Activated CD4-positive, alpha-beta T cell treated with anti-CD3 and anti-CD28 coated beads, Interleukin-2, amount 10 ng/mL, durations not matched to agents 7 days and 5 days (primary cell): ENCODE results near the gene CLVS2. TPM values are rescaled to one million over a fixed set of nuclear protein-coding genes. Genes with fewer than 3 reads are reported as not detected.

Experiments
- CTCF ChIA-PET: fragments of 350-600 bp; sonication (Branson Sonifier 250); formaldehyde crosslinking; loops from one replicate; lab custom pipeline; 2021; ENCODE audit warnings: antibody characterized with exemption; lab: Charles Lee
- POLR2A ChIA-PET: fragments of 350-600 bp; sonication (Branson Sonifier 250); formaldehyde crosslinking; loops from one replicate; lab custom pipeline; 2021; ENCODE audit warnings: antibody characterized with exemption; lab: Charles Lee
- DNase-seq: peaks from one replicate; pipeline ENCODE4 v3.0.0-alpha.2; 2020
- H3K27ac Mint-ChIP-seq: one replicate; pipeline ENCODE4 v1.8.0; 2021; ENCODE audit warnings: mild to moderate bottlenecking, moderate library complexity, mixed read lengths
- H3K27me3 Mint-ChIP-seq: one replicate; pipeline ENCODE4 v1.8.0; 2021; ENCODE audit warnings: mixed read lengths
- H3K36me3 Mint-ChIP-seq: one replicate; pipeline ENCODE4 v1.8.0; 2021; ENCODE audit warnings: low read depth, mixed read lengths
- H3K4me1 Mint-ChIP-seq: one replicate; pipeline ENCODE4 v1.8.0; 2021; ENCODE audit warnings: mixed read lengths
- H3K4me3 Mint-ChIP-seq: one replicate; pipeline ENCODE4 v1.8.0; 2021; ENCODE audit warnings: mild to moderate bottlenecking, moderate library complexity, mixed read lengths
- H3K9me3 Mint-ChIP-seq: one replicate; pipeline ENCODE4 v1.8.0; 2021; ENCODE audit warnings: mixed read lengths
- total RNA-seq, 2 experiments: library from RNA; stranded (reverse); gene quantifications; one replicate each; pipeline ENCODE4 v1.2.3, GENCODE V29; 2021

CLVS2 gene
- total RNA-seq, 2 experiments from 2014 or later = not detected

- Mint-ChIP-seq H3K36me3 (no peaks in the 10 kb centered on the region), H3K4me1 (no peaks in the 10 kb centered on the region), H3K27ac (no peak overlapping the region), H3K9me3 (no peaks in the 10 kb centered on the region), H3K27me3 (no peaks in the 10 kb centered on the region), H3K4me3 (no peak overlapping the region)
- ChIA-PET CTCF (no interaction called here), POLR2A (no interaction called here)
- no peak for DNase-seq
Observed at GRCh38 chr6:123039431-123039830, 43.4 kb downstream of the CLVS2 start.

- Mint-ChIP-seq H3K27ac (no peak overlapping the region), H3K27me3 (no peaks in the 10 kb centered on the region), H3K4me3 (no peak overlapping the region), H3K4me1 (no peaks in the 10 kb centered on the region), H3K9me3 (no peaks in the 10 kb centered on the region), H3K36me3 (no peaks in the 10 kb centered on the region)
- ChIA-PET CTCF (no interaction called here), POLR2A (no interaction called here)
- DNase-seq = no peak
Observed at GRCh38 chr6:123042401-123042800, 46.4 kb downstream of the CLVS2 start.

- no peaks in the 10 kb centered on the region for H3K36me3 Mint-ChIP-seq
- no peak overlapping the region for H3K27ac Mint-ChIP-seq
- no peak for DNase-seq
Observed at GRCh38 chr6:123044341-123044860, 48.4 kb downstream of the CLVS2 start.

GRCh38 chr6:123053602-123054225, 57.7 kb downstream of the CLVS2 start:
- no peaks in the 10 kb centered on the region for H3K9me3 Mint-ChIP-seq
- H3K27me3 Mint-ChIP-seq = no peaks in the 10 kb centered on the region
- H3K36me3 Mint-ChIP-seq = no peaks in the 10 kb centered on the region
- POLR2A ChIA-PET = no interaction called here
- no peak overlapping the region for H3K4me3 Mint-ChIP-seq
- CTCF ChIA-PET = no interaction called here
- no peaks in the 10 kb centered on the region for H3K4me1 Mint-ChIP-seq
- no peak overlapping the region for H3K27ac Mint-ChIP-seq
- DNase-seq = no peak

More at GRCh38 chr6:123044341-123044860, 48.4 kb downstream of the CLVS2 start:
- POLR2A ChIA-PET = interaction anchor here (0.7 kb wide), 1 partner anchor 250 kb away, joined by 3 read pairs; no protein-coding TSS in a partner anchor
- Mint-ChIP-seq H3K4me3 (no peak overlapping the region), H3K27me3 (no peaks in the 10 kb centered on the region), H3K4me1 (no peaks in the 10 kb centered on the region), H3K9me3 (no peaks in the 10 kb centered on the region)
- CTCF ChIA-PET = no interaction called here

GRCh38 chr6:123055256-123055655, 59.2 kb downstream of the CLVS2 start:
- DNase-seq = no peak
- Mint-ChIP-seq H3K36me3 (no peaks in the 10 kb centered on the region), H3K27me3 (no peaks in the 10 kb centered on the region), H3K4me1 (no peaks in the 10 kb centered on the region), H3K27ac (no peak overlapping the region), H3K9me3 (no peaks in the 10 kb centered on the region), H3K4me3 (no peak overlapping the region)
- ChIA-PET POLR2A (no interaction called here), CTCF (no interaction called here)

- POLR2A ChIA-PET = no interaction called here
- CTCF ChIA-PET = no interaction called here
- no peak for DNase-seq
Observed at GRCh38 chr6:123062670-123063069, 66.6 kb downstream of the CLVS2 start.

GRCh38 chr6:123064038-123064437, 68.0 kb downstream of the CLVS2 start:
- POLR2A ChIA-PET = no interaction called here
- H3K27ac Mint-ChIP-seq = no peak overlapping the region
- CTCF ChIA-PET = no interaction called here
- DNase-seq = no peak
- no peaks in the 10 kb centered on the region for H3K36me3 Mint-ChIP-seq
- no peaks in the 10 kb centered on the region for H3K27me3 Mint-ChIP-seq
- peaks cover 8% of the 10 kb centered on the region for H3K4me1 Mint-ChIP-seq
- H3K4me3 Mint-ChIP-seq = no peak overlapping the region
- H3K9me3 Mint-ChIP-seq = no peaks in the 10 kb centered on the region

More at GRCh38 chr6:123062670-123063069, 66.6 kb downstream of the CLVS2 start:
- H3K27ac Mint-ChIP-seq = no peak overlapping the region
- no peaks in the 10 kb centered on the region for H3K27me3 Mint-ChIP-seq
- H3K9me3 Mint-ChIP-seq = no peaks in the 10 kb centered on the region
- peaks cover 8% of the 10 kb centered on the region for H3K4me1 Mint-ChIP-seq
- H3K36me3 Mint-ChIP-seq = no peaks in the 10 kb centered on the region
- H3K4me3 Mint-ChIP-seq = no peak overlapping the region

GRCh38 chr6:123074616-123075015, 78.6 kb downstream of the CLVS2 start:
- Mint-ChIP-seq H3K4me1 (no peaks in the 10 kb centered on the region), H3K36me3 (no peaks in the 10 kb centered on the region), H3K27me3 (no peaks in the 10 kb centered on the region), H3K27ac (no peak overlapping the region), H3K9me3 (no peaks in the 10 kb centered on the region), H3K4me3 (no peak overlapping the region)
- CTCF ChIA-PET = no interaction called here
- POLR2A ChIA-PET = no interaction called here
- no peak for DNase-seq

GRCh38 chr6:123085403-123085802, 89.4 kb downstream of the CLVS2 start:
- ChIA-PET POLR2A (no interaction called here), CTCF (no interaction called here)
- no peaks in the 10 kb centered on the region for H3K9me3 Mint-ChIP-seq
- H3K4me1 Mint-ChIP-seq = no peaks in the 10 kb centered on the region
- no peak overlapping the region for H3K27ac Mint-ChIP-seq
- DNase-seq = no peak
- no peaks in the 10 kb centered on the region for H3K36me3 Mint-ChIP-seq
- no peak overlapping the region for H3K4me3 Mint-ChIP-seq
- H3K27me3 Mint-ChIP-seq = no peaks in the 10 kb centered on the region

GRCh38 chr6:123089226-123089625, 93.2 kb downstream of the CLVS2 start:
- Mint-ChIP-seq H3K4me1 (no peaks in the 10 kb centered on the region), H3K27me3 (no peaks in the 10 kb centered on the region), H3K36me3 (no peaks in the 10 kb centered on the region), H3K9me3 (no peaks in the 10 kb centered on the region), H3K27ac (no peak overlapping the region), H3K4me3 (no peak overlapping the region)
- no peak for DNase-seq
- POLR2A ChIA-PET = no interaction called here
- CTCF ChIA-PET = no interaction called here

- Mint-ChIP-seq H3K27me3 (no peaks in the 10 kb centered on the region), H3K9me3 (no peaks in the 10 kb centered on the region), H3K36me3 (no peaks in the 10 kb centered on the region), H3K4me1 (no peaks in the 10 kb centered on the region), H3K27ac (no peak overlapping the region), H3K4me3 (no peak overlapping the region)
- ChIA-PET CTCF (no interaction called here), POLR2A (no interaction called here)
- DNase-seq = no peak
Observed at GRCh38 chr6:123091091-123091895, 95.3 kb downstream of the CLVS2 start.

GRCh38 chr6:123091896-123092271, 95.8 kb downstream of the CLVS2 start:
- Mint-ChIP-seq H3K27ac (no peak overlapping the region), H3K4me3 (no peak overlapping the region)

GRCh38 chr6:123094795-123095194, 98.8 kb downstream of the CLVS2 start:
- Mint-ChIP-seq H3K4me1 (no peaks in the 10 kb centered on the region), H3K27me3 (no peaks in the 10 kb centered on the region), H3K27ac (no peak overlapping the region), H3K36me3 (no peaks in the 10 kb centered on the region), H3K9me3 (no peaks in the 10 kb centered on the region), H3K4me3 (no peak overlapping the region)
- CTCF ChIA-PET = no interaction called here
- DNase-seq = no peak
- POLR2A ChIA-PET = no interaction called here

More at GRCh38 chr6:123091896-123092271, 95.8 kb downstream of the CLVS2 start:
- Mint-ChIP-seq H3K27me3 (no peaks in the 10 kb centered on the region), H3K9me3 (no peaks in the 10 kb centered on the region), H3K36me3 (no peaks in the 10 kb centered on the region), H3K4me1 (no peaks in the 10 kb centered on the region)
- DNase-seq = no peak
- ChIA-PET POLR2A (no interaction called here), CTCF (no interaction called here)
